Thyroid gland (tissue), 4 donors: ENCODE measurements around the gene CAPN3.

ENCODE experiments used
- CTCF ChIP-seq, 6 experiments: fragments of 200-600 bp in 3 of 6; fragments of 450-650 bp in 3 of 6; sonication (generic) in 3 of 6; IDR thresholded peaks; one replicate each; pipeline ENCODE4 v1.5.1; 2016 to 2019; ENCODE audit warnings: antibody characterized with exemption in 6 of 6, mild to moderate bottlenecking in 2 of 6, inconsistent platforms in 1 of 6, moderate library complexity in 1 of 6
- POLR2A ChIP-seq, 2 donors: fragments of 450-650 bp; IDR thresholded peaks; one replicate each; pipeline ENCODE4 v1.6.1; 2017; ENCODE audit warnings: antibody characterized with exemption in 2 of 2, mild to moderate bottlenecking in 2 of 2, moderate library complexity in 1 of 2

GRCh38 chr15:42365921-42366550, 6.7 kb downstream of the CAPN3 start:
- TF ChIP-seq CTCF (IDR thresholded peaks at IDR 0.05) (no peak), POLR2A (IDR thresholded peaks at IDR 0.05) (no peak)
